ENCODE measurements around the gene HOMER3.

Gene HOMER3

DNA sequence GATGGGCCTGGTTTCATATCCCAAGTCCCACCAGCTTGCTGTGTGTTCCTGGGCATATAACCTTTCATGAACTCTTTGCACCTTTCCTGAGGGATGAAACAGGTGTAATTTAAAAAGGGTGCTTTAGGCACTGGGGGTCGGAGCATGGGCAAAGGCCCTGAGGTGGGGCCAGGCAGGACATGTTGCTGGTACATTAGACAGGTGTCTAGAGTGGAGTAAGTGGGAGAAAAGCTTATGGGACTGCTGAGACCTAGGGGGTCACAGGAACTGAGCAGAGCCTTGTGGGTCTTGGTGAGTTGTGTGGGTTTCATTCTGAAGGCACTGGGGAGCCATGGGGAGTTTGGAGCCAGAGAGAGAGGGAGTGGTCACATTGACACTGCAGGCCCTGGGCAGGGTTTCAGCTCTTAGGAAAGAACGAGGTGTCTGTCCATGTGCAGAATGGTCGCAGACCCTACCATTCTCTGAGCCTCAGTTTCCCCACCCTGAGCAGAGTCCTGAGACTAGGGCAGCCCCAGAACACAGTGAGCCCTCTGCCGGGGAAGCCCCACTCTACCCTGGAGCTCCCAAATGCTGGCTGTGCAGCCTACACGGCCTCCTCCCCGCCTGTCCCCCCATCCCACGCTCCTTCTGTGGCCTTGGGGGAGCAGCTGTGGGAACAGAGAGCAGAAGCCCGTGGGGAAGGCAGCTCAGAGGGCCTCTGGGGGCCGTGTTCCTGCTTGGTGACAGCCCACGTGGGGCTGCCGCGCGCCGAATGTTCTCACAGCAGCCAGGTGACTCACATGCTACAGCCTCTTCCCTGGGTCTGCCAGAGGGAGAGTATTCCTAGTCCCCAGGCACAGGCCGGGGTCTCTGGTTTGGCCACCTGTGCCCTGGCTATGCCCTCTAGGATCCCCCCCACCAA, 7.3 kb upstream of the HOMER3 start:
- intact Hi-C loops (cut with micrococcal nuclease), result no loop called here
- Mint-ChIP-seq H3K4me3 (no peak overlapping the region), H3K36me3 (ENCODE audit: low read depth) (peaks cover 6% of the 10 kb centered on the region), H3K4me1 (ENCODE audit: low read depth) (no peaks in the 10 kb centered on the region), H3K27ac (no peak overlapping the region), H3K9me3 (no peaks in the 10 kb centered on the region), H3K27me3 (no peaks in the 10 kb centered on the region)

DNA sequence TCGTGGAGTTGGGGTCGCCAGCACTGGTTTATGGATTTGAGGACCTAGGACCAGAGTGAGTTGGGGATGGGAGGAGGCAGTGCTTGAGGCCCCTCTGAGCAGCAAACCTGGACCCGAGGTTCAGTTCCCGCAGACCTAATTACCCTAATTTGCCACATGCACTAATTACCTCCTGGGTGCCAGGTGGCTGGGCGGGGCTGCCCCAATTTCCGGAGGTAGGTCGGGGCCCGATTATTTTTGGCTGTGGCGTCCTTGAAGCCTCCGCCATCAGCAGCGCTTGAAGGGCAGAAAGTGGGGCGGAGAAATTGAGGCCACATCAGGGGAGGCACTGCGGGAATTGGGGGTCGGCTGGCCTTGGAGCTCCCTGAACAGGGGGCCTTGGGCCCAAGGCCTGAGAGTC, 5.9 kb upstream of the HOMER3 start:
- H3K9me3 Mint-ChIP-seq, result no peaks in the 10 kb centered on the region
- no peak overlapping the region for H3K27ac Mint-ChIP-seq
- peaks cover 6% of the 10 kb centered on the region for H3K36me3 Mint-ChIP-seq (ENCODE audit: low read depth)
- H3K4me1 Mint-ChIP-seq (ENCODE audit: low read depth), result peaks cover 3% of the 10 kb centered on the region
- no peak overlapping the region for H3K4me3 Mint-ChIP-seq
- H3K27me3 Mint-ChIP-seq, result no peaks in the 10 kb centered on the region
- intact Hi-C loops (cut with micrococcal nuclease), result no loop called here

DNA sequence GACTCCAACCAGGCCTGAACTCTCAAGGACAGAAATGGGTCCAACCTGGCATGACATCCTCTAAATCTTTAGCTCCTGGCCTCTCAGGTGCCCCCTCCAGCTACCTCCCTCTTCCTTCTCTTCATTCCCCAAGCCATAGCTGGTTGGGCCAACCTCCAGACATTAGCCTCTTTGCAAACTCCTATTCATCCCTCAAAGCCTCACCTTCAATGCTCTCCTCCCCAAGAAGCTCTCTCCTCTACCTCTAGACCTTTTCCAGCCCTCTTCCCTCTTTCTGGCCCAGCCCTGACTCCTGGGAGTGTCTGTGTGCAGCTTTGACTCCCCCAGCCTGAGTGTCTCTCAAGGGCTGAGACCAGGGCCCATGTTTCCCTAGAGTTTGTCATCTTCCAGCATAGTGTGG, 5.3 kb upstream of the HOMER3 start:
- intact Hi-C loops (cut with micrococcal nuclease), result no loop called here
- H3K27me3 Mint-ChIP-seq, result no peaks in the 10 kb centered on the region

DNA sequence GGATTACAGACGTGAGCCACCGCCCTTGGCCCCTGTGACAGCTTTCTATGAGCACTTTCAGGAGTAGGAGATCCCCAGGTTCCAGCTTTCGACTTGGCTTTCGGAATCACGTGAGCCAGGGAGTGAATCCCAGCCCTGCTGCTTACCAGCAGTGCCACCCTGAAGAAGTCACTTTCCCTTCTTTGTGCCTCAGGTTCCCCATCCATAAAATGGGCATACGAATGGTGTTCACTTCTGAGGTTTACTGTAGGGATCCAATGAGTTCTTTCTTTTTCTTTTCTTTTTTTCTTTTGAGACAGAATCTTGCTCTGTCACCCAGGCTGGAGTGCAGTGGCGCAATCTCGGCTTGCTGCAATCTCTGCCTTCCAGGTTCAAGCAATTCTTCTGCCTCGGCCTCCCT, 4.3 kb upstream of the HOMER3 start:
- intact Hi-C loops (cut with micrococcal nuclease), result no loop called here
- Mint-ChIP-seq H3K9me3 (no peaks in the 10 kb centered on the region), H3K27me3 (no peaks in the 10 kb centered on the region), H3K4me1 (ENCODE audit: low read depth) (peaks cover 10% of the 10 kb centered on the region), H3K4me3 (no peak overlapping the region), H3K27ac (peak overlapping the region; percentile 50), H3K36me3 (ENCODE audit: low read depth) (peaks cover 6% of the 10 kb centered on the region)

More for the DNA sequence above, 5.3 kb upstream of the HOMER3 start:
- Mint-ChIP-seq H3K27ac (no peak overlapping the region), H3K4me3 (no peak overlapping the region), H3K4me1 (ENCODE audit: low read depth) (peaks cover 9% of the 10 kb centered on the region), H3K9me3 (no peaks in the 10 kb centered on the region), H3K36me3 (ENCODE audit: low read depth) (peaks cover 6% of the 10 kb centered on the region)

DNA sequence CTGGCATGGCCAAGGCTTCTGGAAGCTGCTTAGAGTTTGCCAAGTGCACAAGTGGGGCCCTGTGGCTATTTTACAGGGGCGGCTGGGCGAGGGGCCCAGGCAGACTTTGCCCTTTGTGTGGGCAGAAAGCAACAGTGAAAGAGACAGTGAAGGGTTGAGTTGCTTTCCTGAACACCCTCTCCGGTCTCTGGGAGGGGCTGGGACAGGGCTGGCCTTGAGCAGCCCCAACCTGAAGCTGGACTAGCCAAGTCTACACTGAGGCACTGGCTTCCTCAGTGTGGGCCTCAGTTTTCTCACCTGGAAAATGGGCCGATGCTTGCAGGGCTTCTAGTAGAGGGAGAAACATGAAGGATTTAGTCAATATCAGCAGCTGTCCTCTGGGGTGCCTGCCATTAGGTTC, 2.4 kb upstream of the HOMER3 start:
- Mint-ChIP-seq H3K4me3 (no peak overlapping the region), H3K36me3 (ENCODE audit: low read depth) (peaks cover 20% of the 10 kb centered on the region), H3K9me3 (no peaks in the 10 kb centered on the region), H3K27ac (no peak overlapping the region), H3K4me1 (ENCODE audit: low read depth) (peaks cover 24% of the 10 kb centered on the region), H3K27me3 (no peaks in the 10 kb centered on the region)
- intact Hi-C loops (cut with micrococcal nuclease), result loop anchor here (5.0 kb wide), 1 partner anchor 44 kb away; no protein-coding TSS in a partner anchor

DNA sequence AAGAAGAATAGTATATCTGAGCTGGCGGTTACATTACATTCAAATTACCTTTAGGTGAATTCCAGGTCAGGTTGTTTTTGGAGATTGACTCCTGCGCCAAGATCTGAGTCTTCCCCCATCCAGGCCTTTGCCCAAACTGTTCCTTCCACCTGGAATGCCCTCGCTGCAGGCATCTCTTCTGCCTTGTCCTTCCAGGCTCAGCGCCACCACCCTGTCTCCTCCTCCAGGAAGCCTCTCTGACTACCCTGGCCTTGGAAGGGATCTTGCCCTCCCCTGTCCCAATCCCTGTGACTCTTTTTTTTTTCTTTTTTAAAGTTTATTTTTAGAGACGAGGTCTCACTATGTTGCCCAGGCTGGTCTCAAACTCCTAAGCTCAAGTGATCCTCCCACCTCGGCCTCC, 1.7 kb upstream of the HOMER3 start:
- no peaks in the 10 kb centered on the region for H3K27me3 Mint-ChIP-seq
- peaks cover 28% of the 10 kb centered on the region for H3K36me3 Mint-ChIP-seq (ENCODE audit: low read depth)
- intact Hi-C loops (cut with micrococcal nuclease), result loop anchor here (5.0 kb wide), 1 partner anchor 45 kb away; no protein-coding TSS in a partner anchor
- no peaks in the 10 kb centered on the region for H3K9me3 Mint-ChIP-seq
- H3K27ac Mint-ChIP-seq, result no peak overlapping the region
- H3K4me1 Mint-ChIP-seq (ENCODE audit: low read depth), result peaks cover 26% of the 10 kb centered on the region
- H3K4me3 Mint-ChIP-seq, result no peak overlapping the region

DNA sequence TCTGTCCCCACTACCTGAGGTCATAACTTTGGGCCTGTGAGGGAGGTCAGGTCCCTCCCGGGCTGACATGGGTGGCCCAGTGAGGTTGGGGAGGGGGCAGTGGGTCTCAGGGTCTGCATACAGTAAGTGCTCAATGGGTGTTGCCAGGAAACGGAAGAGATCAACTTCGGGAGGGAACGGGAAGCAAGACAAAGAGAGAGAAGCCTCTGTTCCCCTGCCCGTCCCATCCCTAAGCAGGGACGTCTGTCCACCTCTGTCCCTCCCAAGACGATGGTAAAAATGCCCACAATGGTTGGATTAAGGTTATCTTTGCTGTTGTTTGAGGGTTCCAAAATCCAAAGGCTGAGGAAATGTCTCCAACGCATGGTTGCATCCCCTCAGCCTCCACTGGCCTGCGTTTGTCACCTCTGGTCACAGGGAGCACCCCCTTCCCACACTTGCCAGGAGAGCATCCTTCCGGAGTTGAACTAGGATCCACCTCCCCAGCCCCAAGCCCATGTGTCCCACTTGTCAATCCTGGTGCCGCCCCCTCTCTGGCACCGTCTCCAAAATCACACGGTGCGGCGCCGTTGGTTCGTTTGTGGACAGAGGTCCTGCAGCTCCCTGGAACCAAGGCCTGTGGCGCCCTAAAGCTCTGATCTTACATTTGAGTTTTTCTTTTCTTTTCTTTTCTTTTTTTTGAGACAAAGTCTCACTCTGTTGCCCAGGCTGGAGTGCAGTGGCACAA, 774 bp upstream of the HOMER3 start:
- H3K4me1 Mint-ChIP-seq (ENCODE audit: low read depth), result peaks cover 26% of the 10 kb centered on the region
- no peaks in the 10 kb centered on the region for H3K9me3 Mint-ChIP-seq
- peak overlapping the region; percentile 60 for H3K4me3 Mint-ChIP-seq
- H3K27ac Mint-ChIP-seq, result peak overlapping the region; percentile 40
- H3K27me3 Mint-ChIP-seq, result no peaks in the 10 kb centered on the region
- H3K36me3 Mint-ChIP-seq (ENCODE audit: low read depth), result peaks cover 37% of the 10 kb centered on the region
- intact Hi-C loops (cut with micrococcal nuclease), result loop anchor here (2.0 to 5.0 kb wide), 2 partner anchors 25 to 46 kb away; no protein-coding TSS in a partner anchor

DNA sequence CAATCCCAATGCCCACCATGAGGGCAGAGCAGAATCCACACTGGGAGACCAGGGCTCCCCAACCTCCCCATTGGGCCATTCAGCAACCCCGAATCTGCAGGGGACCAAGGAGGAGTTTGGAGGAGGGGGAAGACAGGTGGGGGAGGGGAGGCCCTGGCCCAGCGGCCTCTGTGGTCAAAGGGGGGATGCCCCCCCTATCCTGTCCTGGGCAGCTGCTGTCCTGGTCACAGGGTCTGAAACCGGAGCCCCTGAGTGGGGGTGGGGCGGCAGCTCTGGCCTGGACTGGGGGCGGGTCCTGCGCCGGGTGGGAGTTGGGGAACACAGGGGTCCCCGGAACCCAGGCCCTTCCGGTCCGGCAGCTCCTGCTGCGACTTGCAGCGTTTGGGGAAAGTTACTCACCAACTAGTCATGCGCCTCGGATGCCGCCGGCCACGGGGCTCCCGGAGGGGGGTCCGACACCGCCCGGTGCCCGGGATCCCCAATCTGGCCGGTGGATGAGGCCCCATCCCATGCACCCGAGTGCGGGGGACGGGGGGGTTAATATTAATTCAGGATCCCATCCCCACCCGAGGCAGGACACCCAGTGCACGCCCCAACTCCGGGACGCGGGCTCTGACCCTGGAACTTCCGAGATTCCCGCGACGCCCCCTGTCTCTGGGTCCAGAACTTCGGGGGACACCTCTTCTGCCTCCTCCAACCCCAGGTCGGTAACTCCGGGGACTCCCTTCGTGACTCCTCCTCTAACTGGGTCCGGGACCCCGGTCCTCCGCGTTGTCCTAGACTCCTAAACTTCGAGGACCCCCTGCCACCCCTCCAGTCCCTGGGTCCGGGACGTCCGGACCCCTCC, 872 bp downstream of the HOMER3 start:
- peak overlapping the region; percentile 89 for H3K4me3 Mint-ChIP-seq
- H3K27ac Mint-ChIP-seq, result peak overlapping the region; percentile 87
- H3K27me3 Mint-ChIP-seq, result no peaks in the 10 kb centered on the region
- H3K36me3 Mint-ChIP-seq (ENCODE audit: low read depth), result peaks cover 41% of the 10 kb centered on the region
- intact Hi-C loops (cut with micrococcal nuclease), result loop anchor here (2.0 to 5.0 kb wide), 2 partner anchors 27 to 47 kb away; no protein-coding TSS in a partner anchor
- no peaks in the 10 kb centered on the region for H3K9me3 Mint-ChIP-seq
- peaks cover 26% of the 10 kb centered on the region for H3K4me1 Mint-ChIP-seq (ENCODE audit: low read depth)

DNA sequence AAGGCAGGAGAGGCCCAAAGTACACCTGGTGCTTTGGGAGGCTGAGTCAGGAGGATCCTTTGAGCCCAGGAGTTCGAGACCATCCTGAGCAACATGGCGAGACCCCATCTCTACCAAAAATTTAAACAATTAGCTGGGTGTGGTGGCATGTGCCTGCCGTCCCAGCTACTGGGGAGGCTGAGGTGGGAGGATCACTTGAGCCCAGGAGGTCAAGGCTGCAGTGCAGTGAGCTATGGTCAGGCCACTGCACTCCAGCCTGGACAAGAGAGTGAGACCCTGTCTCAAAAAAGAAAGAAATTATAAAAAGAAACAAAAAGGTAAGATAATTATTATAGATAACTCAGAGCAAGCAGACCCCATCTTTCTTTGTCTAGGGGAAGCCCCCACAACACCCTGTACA, 1.9 kb downstream of the HOMER3 start:
- peaks cover 28% of the 10 kb centered on the region for H3K4me1 Mint-ChIP-seq (ENCODE audit: low read depth)
- H3K27ac Mint-ChIP-seq, result peak overlapping the region; percentile 87
- no peaks in the 10 kb centered on the region for H3K9me3 Mint-ChIP-seq
- H3K36me3 Mint-ChIP-seq (ENCODE audit: low read depth), result peaks cover 50% of the 10 kb centered on the region
- intact Hi-C loops (cut with micrococcal nuclease), result no loop called here
- H3K27me3 Mint-ChIP-seq, result no peaks in the 10 kb centered on the region
- H3K4me3 Mint-ChIP-seq, result peak overlapping the region; percentile 41

DNA sequence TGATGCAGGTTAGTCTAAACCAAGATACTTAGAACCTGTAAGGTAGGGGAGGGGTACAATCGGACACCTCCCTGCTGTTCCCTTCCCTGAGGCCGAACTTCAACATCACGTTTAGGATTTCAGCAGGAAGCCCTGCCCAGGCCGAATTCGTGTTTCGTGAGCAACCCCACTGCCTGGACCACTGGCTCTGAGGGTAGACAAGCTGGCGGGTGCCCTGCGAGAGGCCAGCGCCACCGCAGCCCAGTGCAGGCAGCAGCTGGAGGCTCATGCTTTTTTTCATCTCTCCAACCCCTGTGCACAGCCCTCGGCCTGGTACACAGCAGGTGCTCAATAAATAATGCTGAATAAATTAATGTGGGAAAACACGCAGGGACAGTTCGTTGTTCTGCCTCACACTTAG, 7.7 kb downstream of the HOMER3 start:
- H3K36me3 Mint-ChIP-seq (ENCODE audit: low read depth), result peaks cover 82% of the 10 kb centered on the region
- intact Hi-C loops (cut with micrococcal nuclease), result no loop called here
- no peaks in the 10 kb centered on the region for H3K27me3 Mint-ChIP-seq
- peaks cover 23% of the 10 kb centered on the region for H3K4me1 Mint-ChIP-seq (ENCODE audit: low read depth)
- no peaks in the 10 kb centered on the region for H3K9me3 Mint-ChIP-seq
- H3K4me3 Mint-ChIP-seq, result peak overlapping the region; percentile 6
- H3K27ac Mint-ChIP-seq, result no peak overlapping the region

DNA sequence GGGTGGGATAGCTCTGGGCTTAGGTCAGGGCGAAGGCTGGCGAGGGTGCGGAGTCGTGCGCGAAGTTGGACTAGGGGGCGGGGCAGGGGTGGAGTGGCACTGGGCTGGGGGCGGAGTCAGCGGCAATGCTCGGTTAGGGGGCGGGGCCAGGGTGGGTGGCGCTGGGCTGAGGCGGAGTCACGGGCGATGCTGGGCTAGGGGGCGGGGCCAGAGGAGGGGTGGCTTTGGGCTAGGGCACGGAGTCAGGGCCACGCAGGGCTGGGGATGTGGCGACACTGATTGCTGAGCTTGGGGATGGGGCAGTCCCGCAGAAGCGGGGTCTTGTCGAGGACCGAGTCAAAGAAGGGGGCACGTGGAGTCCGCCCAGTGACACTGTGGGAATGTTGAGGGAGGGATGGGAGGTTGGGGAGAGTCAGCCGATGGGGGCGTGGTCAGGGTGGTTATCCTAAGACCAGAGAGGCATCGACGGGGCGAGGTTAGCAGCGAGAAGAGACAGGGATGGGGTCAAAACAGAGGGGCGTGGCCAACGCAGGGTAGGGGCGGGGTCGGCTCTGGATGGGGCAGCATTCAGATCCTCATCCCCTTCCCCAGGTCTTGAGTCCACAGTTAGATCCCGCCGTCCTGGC, 8.7 kb downstream of the HOMER3 start:
- intact Hi-C loops (cut with micrococcal nuclease), result loop anchor here (1.0 kb wide), 1 partner anchor 13 kb away; the partner anchor contains the start of genes COPE and DDX49
- H3K4me1 Mint-ChIP-seq (ENCODE audit: low read depth), result peaks cover 23% of the 10 kb centered on the region
- no peaks in the 10 kb centered on the region for H3K9me3 Mint-ChIP-seq
- H3K4me3 Mint-ChIP-seq, result peak overlapping the region; percentile 84
- peak overlapping the region; percentile 60 for H3K27ac Mint-ChIP-seq
- H3K27me3 Mint-ChIP-seq, result no peaks in the 10 kb centered on the region
- H3K36me3 Mint-ChIP-seq (ENCODE audit: low read depth), result peaks cover 82% of the 10 kb centered on the region

DNA sequence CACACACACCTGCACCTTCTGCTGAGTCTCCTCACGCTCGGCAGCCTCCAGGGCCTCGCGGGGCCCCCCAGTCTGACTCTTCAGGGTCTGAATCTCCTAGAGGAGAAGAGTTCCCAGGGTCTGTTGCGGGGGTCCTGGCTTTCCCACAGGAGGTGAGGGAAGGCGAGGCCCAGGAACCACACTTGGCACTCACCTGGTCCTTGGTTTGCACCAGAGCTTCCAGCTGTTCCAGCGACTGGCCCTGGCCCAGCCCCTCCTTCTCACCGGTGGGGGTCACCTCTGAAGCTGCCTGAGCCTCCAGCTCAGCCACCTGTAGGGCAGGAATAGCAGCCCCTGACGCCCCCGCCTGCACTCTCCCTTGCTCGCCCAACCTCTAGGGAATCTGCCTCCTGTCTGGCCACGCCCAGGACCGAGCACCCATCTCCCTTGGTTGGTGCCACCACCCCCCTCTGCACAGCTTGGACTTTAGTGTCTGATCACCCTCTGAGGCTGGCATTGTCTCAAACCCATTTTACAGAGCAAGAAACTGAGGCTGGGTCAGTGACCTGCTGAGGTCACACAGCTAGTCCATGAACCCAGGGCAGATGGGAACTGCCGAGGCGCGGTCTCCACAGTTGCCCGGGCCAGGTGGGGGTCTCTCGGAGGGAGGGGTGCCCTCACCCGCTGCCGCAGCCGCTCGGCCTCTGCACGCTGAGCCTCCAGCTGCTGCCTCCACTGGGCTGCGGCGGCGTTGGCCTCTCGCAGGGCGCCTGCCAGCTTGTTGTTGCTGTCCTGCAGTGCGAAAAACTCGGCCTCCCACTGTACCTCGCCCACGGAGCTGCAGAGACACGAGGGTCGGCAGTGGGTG, 9.5 kb downstream of the HOMER3 start:
- Mint-ChIP-seq H3K9me3 (no peaks in the 10 kb centered on the region), H3K4me3 (peak overlapping the region; percentile 23), H3K4me1 (ENCODE audit: low read depth) (peaks cover 23% of the 10 kb centered on the region), H3K27ac (no peak overlapping the region), H3K36me3 (ENCODE audit: low read depth) (peaks cover 82% of the 10 kb centered on the region), H3K27me3 (no peaks in the 10 kb centered on the region)
- intact Hi-C loops (cut with micrococcal nuclease), result loop anchor here (1.0 kb wide), 1 partner anchor 12 kb away; the partner anchor contains the start of genes COPE and DDX49
